ENCODE results near the gene RBM26.
"Not testable (repeated sequence)": the region's sequence is repeated elsewhere in the genome, so short reads cannot be mapped to it uniquely, and the experiment has no call there.

Gene RBM26

GRCh38 chr13:79386125-79386826 lies 19.8 kb downstream of the RBM26 start:
- no peak for DNase-seq (ENCODE audit: low read depth in 2 of 2, low spot score in 1 of 2)

GRCh38 chr13:79385694-79386093 lies 20.4 kb downstream of the RBM26 start:
- no peak for DNase-seq (ENCODE audit: low read depth in 2 of 2, low spot score in 1 of 2)

- no peak for DNase-seq (ENCODE audit: low read depth in 2 of 2, low spot score in 1 of 2)
These were observed 21.9 kb downstream of the RBM26 start for GRCh38 chr13:79384022-79384610.

- DNase-seq (ENCODE audit: low read depth in 2 of 2, low spot score in 1 of 2) = no peak
These were observed 23.3 kb downstream of the RBM26 start for GRCh38 chr13:79382545-79383275.

GRCh38 chr13:79380997-79381396 lies 25.1 kb downstream of the RBM26 start:
- DNase-seq (ENCODE audit: low read depth in 2 of 2, low spot score in 1 of 2) = no peak

GRCh38 chr13:79379274-79379673 lies 26.8 kb downstream of the RBM26 start:
- DNase-seq (ENCODE audit: low read depth in 2 of 2, low spot score in 1 of 2) = no peak

- DNase-seq (ENCODE audit: low read depth in 2 of 2, low spot score in 1 of 2) = no peak
These were observed 29.2 kb downstream of the RBM26 start for GRCh38 chr13:79376843-79377242.

- DNase-seq (ENCODE audit: low read depth in 2 of 2, low spot score in 1 of 2) = no peak
These were observed 31.5 kb downstream of the RBM26 start for GRCh38 chr13:79374578-79374977.

GRCh38 chr13:79373916-79374315 lies 32.1 kb downstream of the RBM26 start:
- DNase-seq (ENCODE audit: low read depth in 2 of 2, low spot score in 1 of 2) = no peak

- no peak for DNase-seq (ENCODE audit: low read depth in 2 of 2, low spot score in 1 of 2)
These were observed 36.8 kb downstream of the RBM26 start for GRCh38 chr13:79369226-79369625.

GRCh38 chr13:79365981-79366380 lies 40.1 kb downstream of the RBM26 start:
- DNase-seq (ENCODE audit: low read depth in 2 of 2, low spot score in 1 of 2) = no peak

- DNase-seq (ENCODE audit: low read depth in 2 of 2, low spot score in 1 of 2) = no peak
These were observed 44.8 kb downstream of the RBM26 start for GRCh38 chr13:79361299-79361698.

GRCh38 chr13:79360095-79360494 lies 46.0 kb downstream of the RBM26 start:
- no peak for DNase-seq (ENCODE audit: low read depth in 2 of 2, low spot score in 1 of 2)

GRCh38 chr13:79359064-79359463 lies 47.0 kb downstream of the RBM26 start:
- DNase-seq (ENCODE audit: low read depth in 2 of 2, low spot score in 1 of 2) = no peak

GRCh38 chr13:79354285-79354684 lies 51.8 kb downstream of the RBM26 start:
- no peak for DNase-seq (ENCODE audit: low read depth in 2 of 2, low spot score in 1 of 2)

GRCh38 chr13:79353693-79354092 lies 52.4 kb downstream of the RBM26 start:
- DNase-seq (ENCODE audit: low read depth in 2 of 2, low spot score in 1 of 2) = no peak

- no peak for DNase-seq (ENCODE audit: low read depth in 2 of 2, low spot score in 1 of 2)
These were observed 53.9 kb downstream of the RBM26 start for GRCh38 chr13:79352107-79352506.

- DNase-seq (ENCODE audit: low read depth in 2 of 2, low spot score in 1 of 2) = not testable (repeated sequence)
These were observed 56.4 kb downstream of the RBM26 start for GRCh38 chr13:79349608-79350007.

GRCh38 chr13:79349011-79349410 lies 57.0 kb downstream of the RBM26 start:
- no peak for DNase-seq (ENCODE audit: low read depth in 2 of 2, low spot score in 1 of 2)

- no peak for DNase-seq (ENCODE audit: low read depth in 2 of 2, low spot score in 1 of 2)
These were observed 59.6 kb downstream of the RBM26 start for GRCh38 chr13:79346300-79346914.

- no peak for DNase-seq (ENCODE audit: low read depth in 2 of 2, low spot score in 1 of 2)
These were observed 64.9 kb downstream of the RBM26 start for GRCh38 chr13:79341202-79341601.

- DNase-seq (ENCODE audit: low read depth in 2 of 2, low spot score in 1 of 2) = no peak
These were observed 65.6 kb downstream of the RBM26 start for GRCh38 chr13:79340490-79340889.
